H1 (cell line): Measurements from ENCODE around the gene DDX23. TPM values are rescaled to one million over a fixed set of nuclear protein-coding genes. Genes with fewer than 3 reads are reported as not detected.
A peak's percentile ranks its signal among the peaks of the same experiment; 100 is the strongest.

ENCODE experiments used
- CTCF ChIA-PET: fragments of 300-600 bp; sonication (Branson Sonifier 250); formaldehyde crosslinking; loops from one replicate; lab custom pipeline; 2021; ENCODE audit not compliant: partially characterized antibody; lab: Charles Lee
- POLR2A ChIA-PET: fragments of 300-600 bp; sonication (Branson Sonifier 250); formaldehyde crosslinking; loops from one replicate; lab custom pipeline; 2021; ENCODE audit warnings: inconsistent platforms; ENCODE audit not compliant: partially characterized antibody; lab: Charles Lee
- DNase-seq, 2 experiments: peaks; one replicate each; pipeline versions ENCODE4 v3.0.0 to v3.0.0-alpha.2; 2010 to 2022; ENCODE audit warnings: low spot score in 2 of 2, low read depth in 1 of 2, mixed read lengths in 1 of 2
- FAIRE-seq: peaks from 2 replicates; lab custom pipeline; 2011; peaks lifted over from hg19 to GRCh38; lab: Jason Lieb, UNC
- H2AFZ ChIP-seq: 2 replicates; pipeline ENCODE4 v1.8.1; 2012; ENCODE audit warnings: low read length, inconsistent platforms
- H2AK5ac ChIP-seq: 2 replicates; pipeline ENCODE4 v1.6.1; 2013; ENCODE audit warnings: low read depth, low read length
- H2BK120ac ChIP-seq: replicated peaks from 2 replicates; pipeline ENCODE3; 2013; ENCODE audit warnings: low read depth, low read length, inconsistent platforms
- H2BK12ac ChIP-seq: 2 replicates; pipeline ENCODE4 v1.6.1; 2013; ENCODE audit warnings: low read depth, low read length
- H2BK15ac ChIP-seq: 2 replicates; pipeline ENCODE4 v1.6.1; 2013; ENCODE audit warnings: low read length
- H2BK20ac ChIP-seq: 2 replicates; pipeline ENCODE4 v1.6.1; 2013; ENCODE audit warnings: low read length
- H2BK5ac ChIP-seq: 2 replicates; pipeline ENCODE4 v1.6.1; 2013; ENCODE audit warnings: low read depth, low read length
- H3K14ac ChIP-seq: 2 replicates; pipeline ENCODE4 v1.6.1; 2013; ENCODE audit warnings: inconsistent platforms; ENCODE audit not compliant: insufficient read length
- H3K18ac ChIP-seq: 2 replicates; pipeline ENCODE4 v1.6.1; 2013; ENCODE audit warnings: low read length; ENCODE audit errors: extremely low read depth
- H3K23ac ChIP-seq: 2 replicates; pipeline ENCODE4 v1.6.1; 2013; ENCODE audit warnings: inconsistent platforms; ENCODE audit not compliant: insufficient read length
- H3K23me2 ChIP-seq: 2 replicates; pipeline ENCODE4 v1.6.1; 2013; ENCODE audit warnings: low read depth, low read length
- H3K27ac ChIP-seq: 2 replicates; pipeline ENCODE4 v1.6.1; 2011; ENCODE audit warnings: low read depth, low read length, inconsistent platforms
- H3K27me3 ChIP-seq, 4 experiments: replicated peaks in 1 of 4; 1 replicate in 1 of 4; 2 replicates in 3 of 4; pipeline versions ENCODE4 v1.6.1 to v1.8.1; 2011 to 2013; ENCODE audit warnings: low read length in 3 of 4, mild to moderate bottlenecking in 3 of 4, inconsistent platforms in 2 of 4, mixed read lengths in 2 of 4, moderate library complexity in 1 of 4; ENCODE audit not compliant: control insufficient read depth in 3 of 4, insufficient read depth in 3 of 4; ENCODE audit errors: extremely low read depth in 1 of 4
- H3K36me3 ChIP-seq, 4 experiments: 2 replicates each; pipeline versions ENCODE4 v1.6.1 to v1.8.1; 2011 to 2013; ENCODE audit warnings: mild to moderate bottlenecking in 4 of 4, low read length in 3 of 4, moderate library complexity in 2 of 4, control low read depth in 1 of 4, inconsistent platforms in 1 of 4; ENCODE audit not compliant: insufficient read depth in 4 of 4, control insufficient read depth in 2 of 4
- H3K4ac ChIP-seq: replicated peaks from 2 replicates; pipeline ENCODE3; 2013; ENCODE audit warnings: low read length, low read depth, mixed read lengths, inconsistent platforms; ENCODE audit not compliant: insufficient read length
- H3K4me1 ChIP-seq, 4 experiments: replicated peaks in 1 of 4; 1 replicate in 1 of 4; 2 replicates in 3 of 4; pipeline versions ENCODE4 v1.6.1 to v1.8.1; 2011 to 2013; ENCODE audit warnings: low read length in 3 of 4, inconsistent platforms in 2 of 4, mixed read lengths in 1 of 4; ENCODE audit not compliant: insufficient read depth in 4 of 4, control insufficient read depth in 3 of 4
- H3K4me2 ChIP-seq, 2 experiments: 2 replicates each; pipeline versions ENCODE4 v1.6.1 to v1.8.1; 2011 to 2013; ENCODE audit warnings: low read depth in 2 of 2, low read length in 2 of 2, control low read depth in 1 of 2, inconsistent platforms in 1 of 2, mild to moderate bottlenecking in 1 of 2; ENCODE audit not compliant: insufficient read depth in 1 of 2
- H3K4me3 ChIP-seq, 4 experiments: fragments of 200-600, 300-600 bp in 1 of 4; sonication (generic), shearing (Covaris generic), sonication (Bioruptor Twin) in 1 of 4; 2 replicates each; pipeline versions ENCODE4 v1.5.1 to v1.8.1; 2011 to 2016; ENCODE audit warnings: low read length in 4 of 4, low read depth in 3 of 4, control low read depth in 2 of 4, inconsistent platforms in 2 of 4, mild to moderate bottlenecking in 2 of 4, mixed read lengths in 1 of 4, moderate library complexity in 1 of 4; ENCODE audit not compliant: insufficient read depth in 2 of 4; ENCODE audit errors: extremely low read depth in 1 of 4
- H3K56ac ChIP-seq: replicated peaks from 2 replicates; pipeline ENCODE3; 2013; ENCODE audit warnings: low read depth, mild to moderate bottlenecking, mixed read lengths, low read length, inconsistent platforms; ENCODE audit not compliant: insufficient read length
- H3K79me1 ChIP-seq: 2 replicates; pipeline ENCODE4 v1.6.1; 2013; ENCODE audit warnings: low read depth, low read length, control low read depth
- H3K79me2 ChIP-seq, 2 experiments: 2 replicates each; pipeline versions ENCODE4 v1.6.1 to v1.8.1; 2012 to 2013; ENCODE audit warnings: low read length in 2 of 2, mild to moderate bottlenecking in 2 of 2, inconsistent platforms in 1 of 2; ENCODE audit not compliant: insufficient read depth in 2 of 2, control insufficient read depth in 1 of 2
- H3K9ac ChIP-seq, 4 experiments: replicated peaks in 1 of 4; 1 replicate in 1 of 4; 2 replicates in 3 of 4; pipeline versions ENCODE4 v1.6.1 to v1.8.1; 2011 to 2013; ENCODE audit warnings: low read depth in 3 of 4, low read length in 3 of 4, control low read depth in 2 of 4, mild to moderate bottlenecking in 2 of 4, moderate library complexity in 2 of 4, inconsistent platforms in 1 of 4; ENCODE audit errors: extremely low read depth in 1 of 4
- H3K9me3 ChIP-seq, 2 experiments: 2 replicates each; pipeline versions ENCODE4 v1.6.1 to v1.8.1; 2012 to 2013; ENCODE audit warnings: mild to moderate bottlenecking in 2 of 2, moderate library complexity in 2 of 2, control low read depth in 1 of 2, inconsistent platforms in 1 of 2, low read depth in 1 of 2, low read length in 1 of 2, mixed read lengths in 1 of 2; ENCODE audit not compliant: insufficient read depth in 2 of 2
- H4K20me1 ChIP-seq, 2 experiments: replicated peaks in 1 of 2; 2 replicates each; pipeline versions ENCODE3 to v1.8.1; 2011 to 2013; ENCODE audit warnings: inconsistent platforms in 2 of 2, low read length in 2 of 2, mild to moderate bottlenecking in 1 of 2; ENCODE audit not compliant: insufficient read depth in 2 of 2, control insufficient read depth in 1 of 2
- H4K5ac ChIP-seq: 2 replicates; pipeline ENCODE4 v1.6.1; 2013; ENCODE audit warnings: low read length, low read depth, mixed read lengths, inconsistent platforms; ENCODE audit not compliant: insufficient read length
- H4K8ac ChIP-seq: 2 replicates; pipeline ENCODE4 v1.8.0; 2013; ENCODE audit warnings: mild to moderate bottlenecking, moderate library complexity, low read length, inconsistent platforms; ENCODE audit not compliant: insufficient read depth; ENCODE audit errors: extremely low read depth
- H4K91ac ChIP-seq: replicated peaks from 2 replicates; pipeline ENCODE3; 2013; ENCODE audit warnings: low read length, mixed read lengths, inconsistent platforms; ENCODE audit not compliant: insufficient read length
- CHD1 ChIP-seq: IDR thresholded peaks from 2 replicates; pipeline ENCODE4 v1.6.1; 2012; ENCODE audit warnings: low read depth, low read length, improper control_type of control experiment
- TEAD4 ChIP-seq: IDR thresholded peaks from 2 replicates; pipeline ENCODE4 v1.6.1; 2012; ENCODE audit warnings: low read depth, low read length, inconsistent platforms, mixed read lengths
- WGBS, 2 experiments: shearing (Covaris generic) in 1 of 2; methylation state at CpG; one replicate each; pipeline versions ENCODE4 v1.1.6 to v1.1.7; 2013 to 2015; ENCODE audit warnings: low lambda C conversion rate in 2 of 2, mixed read lengths in 2 of 2, inconsistent platforms in 1 of 2, low coverage in 1 of 2, missing lambda C conversion rate in 1 of 2; ENCODE audit not compliant: insufficient replicate concordance in 2 of 2, insufficient coverage in 1 of 2, insufficient read length in 1 of 2; ENCODE audit errors: extremely low coverage in 1 of 2, missing lambda C conversion rate in 1 of 2; 5-methylcytosine and 5-hydroxymethylcytosine counted together
- polyA plus RNA-seq, 7 experiments: library from polyadenylated mRNA; depleted of rRNA in 3 of 7; stranded (reverse) in 5 of 7; unstranded in 2 of 7; fragments of >200 nt in 5 of 7; fragments of 200-250 nt in 2 of 7; gene quantifications; 1 replicate in 5 of 7; 2 replicates in 1 of 7; 4 replicates in 1 of 7; pipeline versions ENCODE4 v1.2.1 to v1.2.3, GENCODE V29; 2011 to 2013; ENCODE audit warnings: missing spikeins in 2 of 7, mixed read lengths in 2 of 7
- total RNA-seq: library from RNA; stranded (reverse); fragmentation: NEBNext Ultra II Directional; extraction: Animal tissue kit (Norgen Biotek cat#: 25700); gene quantifications from 2 replicates; pipeline ENCODE4 v1.2.1, GENCODE V29; 2021
- TF ChIP-seq, protein P1 (sequence below): IDR thresholded peaks from 2 replicates; pipeline ENCODE4 v1.6.1; 2011; ENCODE audit warnings: low read length, improper control_type of control experiment

The DDX23 gene
- total and polyA plus RNA-seq, 2 of the 8 experiments (the other 6 are each of a cell fraction or from before 2014, with no cell fraction given) = 43.5 to 107 TPM

DNA sequence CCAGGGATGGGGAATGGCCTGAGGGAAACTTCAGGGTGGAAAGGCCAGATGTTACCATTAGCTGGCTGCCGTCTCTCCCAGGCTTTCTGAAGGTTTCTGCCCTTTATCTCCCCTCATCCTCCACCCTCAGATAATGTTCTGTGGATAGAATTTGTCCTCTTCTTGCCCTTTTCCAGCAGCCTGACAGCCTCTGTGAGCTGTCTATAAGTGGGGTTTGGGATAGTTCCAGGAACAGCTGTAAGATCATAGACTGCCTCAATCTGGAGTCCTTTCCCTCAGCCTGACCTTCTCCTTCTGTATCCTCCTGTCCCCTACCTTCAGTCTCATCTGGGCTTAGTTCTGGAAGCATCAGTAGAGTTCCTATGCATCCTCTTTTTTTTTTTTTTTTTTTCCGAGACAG lies 16.5 kb upstream of the DDX23 start:
- Histone ChIP-seq H2BK12ac (no peak overlapping the region), H3K36me3 (peaks cover 0 to 3% (median 0%) of the 10 kb centered on the region in 4 experiments; a peak in 1 of 8 replicates), H2AK5ac (no peak overlapping the region), H4K91ac (no peak overlapping the region), H3K9ac (no peak overlapping the region), H3K27ac (no peak overlapping the region), H3K79me1 (no peaks in the 10 kb centered on the region), H4K20me1 (peaks cover 8 to 15% of the 10 kb centered on the region in 2 experiments), H2BK20ac (no peak overlapping the region), H3K18ac (no peak overlapping the region), H3K27me3 (no peaks in the 10 kb centered on the region), H3K4me2 (no peak overlapping the region), H3K4me1 (peaks cover 7 to 20% (median 14%) of the 10 kb centered on the region in 4 experiments), H2BK120ac (no peak overlapping the region), H3K14ac (no peak overlapping the region), H3K23me2 (peaks cover 10% of the 10 kb centered on the region), H3K56ac (no peak overlapping the region), H3K4ac (no peak overlapping the region), H4K8ac (no peak overlapping the region; the same call in 1 of the 2 replicates), H4K5ac (no peak overlapping the region), H2BK5ac (0 out of 2 replicates have a peak overlapping the region, but pooled peaks have one; percentile 13), H3K4me3 (no peak overlapping the region), H3K79me2 (peaks cover 3 to 21% of the 10 kb centered on the region in 2 experiments; a peak in 3 of 4 replicates), H2BK15ac (0 out of 2 replicates have a peak overlapping the region, but pooled peaks have one; percentile 95), H3K9me3 (no peaks in the 10 kb centered on the region), H3K23ac (no peak overlapping the region), H2AFZ (no peak overlapping the region)
- ChIA-PET CTCF (interaction anchor here (0.7 to 26.4 kb wide), 6 partner anchors 10 to 109 kb away, joined by 3 to 678 read pairs (median 6); partner anchors contain the start of gene DDX23), POLR2A (interaction anchor here (1.6 to 22.9 kb wide), 3 partner anchors 9 to 14 kb away, joined by 6 to 651 read pairs (median 203); partner anchors contain the start of gene DDX23)
- DNase-seq = no peak
- no peak for FAIRE-seq
- TF ChIP-seq, protein P1, sequence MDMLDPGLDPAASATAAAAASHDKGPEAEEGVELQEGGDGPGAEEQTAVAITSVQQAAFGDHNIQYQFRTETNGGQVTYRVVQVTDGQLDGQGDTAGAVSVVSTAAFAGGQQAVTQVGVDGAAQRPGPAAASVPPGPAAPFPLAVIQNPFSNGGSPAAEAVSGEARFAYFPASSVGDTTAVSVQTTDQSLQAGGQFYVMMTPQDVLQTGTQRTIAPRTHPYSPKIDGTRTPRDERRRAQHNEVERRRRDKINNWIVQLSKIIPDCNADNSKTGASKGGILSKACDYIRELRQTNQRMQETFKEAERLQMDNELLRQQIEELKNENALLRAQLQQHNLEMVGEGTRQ = no peak
- TF ChIP-seq TEAD4 (no peak), CHD1 (no peak)
- WGBS, 2 experiments = 90% methylated on average over 1 of the region's 2 CpGs; no CpG with 5 or more reads in 1 of the 2 experiments
